H1 (cell line): ENCODE measurements around the gene RNF212B. TPM values are rescaled to one million over a fixed set of nuclear protein-coding genes. Genes with fewer than 3 reads are reported as not detected.

Experiments
- CTCF ChIA-PET: fragments of 300-600 bp; sonication (Branson Sonifier 250); formaldehyde crosslinking; loops from one replicate; lab custom pipeline; 2021; ENCODE audit not compliant: partially characterized antibody; lab: Charles Lee
- POLR2A ChIA-PET: fragments of 300-600 bp; sonication (Branson Sonifier 250); formaldehyde crosslinking; loops from one replicate; lab custom pipeline; 2021; ENCODE audit warnings: inconsistent platforms; ENCODE audit not compliant: partially characterized antibody; lab: Charles Lee
- DNase-seq, 2 experiments: peaks; one replicate each; pipeline versions ENCODE4 v3.0.0 to v3.0.0-alpha.2; 2010 to 2022; ENCODE audit warnings: low spot score in 2 of 2, low read depth in 1 of 2, mixed read lengths in 1 of 2
- FAIRE-seq: peaks from 2 replicates; lab custom pipeline; 2011; peaks lifted over from hg19 to GRCh38; lab: Jason Lieb, UNC
- H2AFZ ChIP-seq: 2 replicates; pipeline ENCODE4 v1.8.1; 2012; ENCODE audit warnings: low read length, inconsistent platforms
- H2AK5ac ChIP-seq: 2 replicates; pipeline ENCODE4 v1.6.1; 2013; ENCODE audit warnings: low read depth, low read length
- H2BK120ac ChIP-seq: replicated peaks from 2 replicates; pipeline ENCODE3; 2013; ENCODE audit warnings: low read depth, low read length, inconsistent platforms
- H2BK12ac ChIP-seq: 2 replicates; pipeline ENCODE4 v1.6.1; 2013; ENCODE audit warnings: low read depth, low read length
- H2BK15ac ChIP-seq: 2 replicates; pipeline ENCODE4 v1.6.1; 2013; ENCODE audit warnings: low read length
- H2BK20ac ChIP-seq: 2 replicates; pipeline ENCODE4 v1.6.1; 2013; ENCODE audit warnings: low read length
- H2BK5ac ChIP-seq: 2 replicates; pipeline ENCODE4 v1.6.1; 2013; ENCODE audit warnings: low read depth, low read length
- H3K14ac ChIP-seq: 2 replicates; pipeline ENCODE4 v1.6.1; 2013; ENCODE audit warnings: inconsistent platforms; ENCODE audit not compliant: insufficient read length
- H3K18ac ChIP-seq: 2 replicates; pipeline ENCODE4 v1.6.1; 2013; ENCODE audit warnings: low read length; ENCODE audit errors: extremely low read depth
- H3K23ac ChIP-seq: 2 replicates; pipeline ENCODE4 v1.6.1; 2013; ENCODE audit warnings: inconsistent platforms; ENCODE audit not compliant: insufficient read length
- H3K23me2 ChIP-seq: 2 replicates; pipeline ENCODE4 v1.6.1; 2013; ENCODE audit warnings: low read depth, low read length
- H3K27ac ChIP-seq: 2 replicates; pipeline ENCODE4 v1.6.1; 2011; ENCODE audit warnings: low read depth, low read length, inconsistent platforms
- H3K27me3 ChIP-seq, 4 experiments: replicated peaks in 1 of 4; 1 replicate in 1 of 4; 2 replicates in 3 of 4; pipeline versions ENCODE4 v1.6.1 to v1.8.1; 2011 to 2013; ENCODE audit warnings: low read length in 3 of 4, mild to moderate bottlenecking in 3 of 4, inconsistent platforms in 2 of 4, mixed read lengths in 2 of 4, moderate library complexity in 1 of 4; ENCODE audit not compliant: control insufficient read depth in 3 of 4, insufficient read depth in 3 of 4; ENCODE audit errors: extremely low read depth in 1 of 4
- H3K36me3 ChIP-seq, 4 experiments: 2 replicates each; pipeline versions ENCODE4 v1.6.1 to v1.8.1; 2011 to 2013; ENCODE audit warnings: mild to moderate bottlenecking in 4 of 4, low read length in 3 of 4, moderate library complexity in 2 of 4, control low read depth in 1 of 4, inconsistent platforms in 1 of 4; ENCODE audit not compliant: insufficient read depth in 4 of 4, control insufficient read depth in 2 of 4
- H3K4ac ChIP-seq: replicated peaks from 2 replicates; pipeline ENCODE3; 2013; ENCODE audit warnings: low read length, low read depth, mixed read lengths, inconsistent platforms; ENCODE audit not compliant: insufficient read length
- H3K4me1 ChIP-seq, 4 experiments: replicated peaks in 1 of 4; 1 replicate in 1 of 4; 2 replicates in 3 of 4; pipeline versions ENCODE4 v1.6.1 to v1.8.1; 2011 to 2013; ENCODE audit warnings: low read length in 3 of 4, inconsistent platforms in 2 of 4, mixed read lengths in 1 of 4; ENCODE audit not compliant: insufficient read depth in 4 of 4, control insufficient read depth in 3 of 4
- H3K4me2 ChIP-seq, 2 experiments: 2 replicates each; pipeline versions ENCODE4 v1.6.1 to v1.8.1; 2011 to 2013; ENCODE audit warnings: low read depth in 2 of 2, low read length in 2 of 2, control low read depth in 1 of 2, inconsistent platforms in 1 of 2, mild to moderate bottlenecking in 1 of 2; ENCODE audit not compliant: insufficient read depth in 1 of 2
- H3K4me3 ChIP-seq, 4 experiments: fragments of 200-600, 300-600 bp in 1 of 4; sonication (generic), shearing (Covaris generic), sonication (Bioruptor Twin) in 1 of 4; 2 replicates each; pipeline versions ENCODE4 v1.5.1 to v1.8.1; 2011 to 2016; ENCODE audit warnings: low read length in 4 of 4, low read depth in 3 of 4, control low read depth in 2 of 4, inconsistent platforms in 2 of 4, mild to moderate bottlenecking in 2 of 4, mixed read lengths in 1 of 4, moderate library complexity in 1 of 4; ENCODE audit not compliant: insufficient read depth in 2 of 4; ENCODE audit errors: extremely low read depth in 1 of 4
- H3K56ac ChIP-seq: replicated peaks from 2 replicates; pipeline ENCODE3; 2013; ENCODE audit warnings: low read depth, mild to moderate bottlenecking, mixed read lengths, low read length, inconsistent platforms; ENCODE audit not compliant: insufficient read length
- H3K79me1 ChIP-seq: 2 replicates; pipeline ENCODE4 v1.6.1; 2013; ENCODE audit warnings: low read depth, low read length, control low read depth
- H3K79me2 ChIP-seq, 2 experiments: 2 replicates each; pipeline versions ENCODE4 v1.6.1 to v1.8.1; 2012 to 2013; ENCODE audit warnings: low read length in 2 of 2, mild to moderate bottlenecking in 2 of 2, inconsistent platforms in 1 of 2; ENCODE audit not compliant: insufficient read depth in 2 of 2, control insufficient read depth in 1 of 2
- H3K9ac ChIP-seq, 4 experiments: replicated peaks in 1 of 4; 1 replicate in 1 of 4; 2 replicates in 3 of 4; pipeline versions ENCODE4 v1.6.1 to v1.8.1; 2011 to 2013; ENCODE audit warnings: low read depth in 3 of 4, low read length in 3 of 4, control low read depth in 2 of 4, mild to moderate bottlenecking in 2 of 4, moderate library complexity in 2 of 4, inconsistent platforms in 1 of 4; ENCODE audit errors: extremely low read depth in 1 of 4
- H3K9me3 ChIP-seq, 2 experiments: 2 replicates each; pipeline versions ENCODE4 v1.6.1 to v1.8.1; 2012 to 2013; ENCODE audit warnings: mild to moderate bottlenecking in 2 of 2, moderate library complexity in 2 of 2, control low read depth in 1 of 2, inconsistent platforms in 1 of 2, low read depth in 1 of 2, low read length in 1 of 2, mixed read lengths in 1 of 2; ENCODE audit not compliant: insufficient read depth in 2 of 2
- H4K20me1 ChIP-seq, 2 experiments: replicated peaks in 1 of 2; 2 replicates each; pipeline versions ENCODE3 to v1.8.1; 2011 to 2013; ENCODE audit warnings: inconsistent platforms in 2 of 2, low read length in 2 of 2, mild to moderate bottlenecking in 1 of 2; ENCODE audit not compliant: insufficient read depth in 2 of 2, control insufficient read depth in 1 of 2
- H4K5ac ChIP-seq: 2 replicates; pipeline ENCODE4 v1.6.1; 2013; ENCODE audit warnings: low read length, low read depth, mixed read lengths, inconsistent platforms; ENCODE audit not compliant: insufficient read length
- H4K8ac ChIP-seq: 2 replicates; pipeline ENCODE4 v1.8.0; 2013; ENCODE audit warnings: mild to moderate bottlenecking, moderate library complexity, low read length, inconsistent platforms; ENCODE audit not compliant: insufficient read depth; ENCODE audit errors: extremely low read depth
- H4K91ac ChIP-seq: replicated peaks from 2 replicates; pipeline ENCODE3; 2013; ENCODE audit warnings: low read length, mixed read lengths, inconsistent platforms; ENCODE audit not compliant: insufficient read length
- ASH2L ChIP-seq: fragments of 200-600, 300-600 bp; sonication (generic); IDR thresholded peaks from one replicate; pipeline ENCODE4 v1.7.1; 2017; ENCODE audit warnings: low read length
- CBX8 ChIP-seq: fragments of 300-800, 300-1000 bp; sonication (generic); IDR thresholded peaks from 2 replicates; pipeline ENCODE4 v1.7.1; 2016; ENCODE audit warnings: low read depth, low read length, borderline replicate concordance
- CREB1 ChIP-seq: IDR thresholded peaks from 2 replicates; pipeline ENCODE4 v1.6.1; 2012; ENCODE audit warnings: inconsistent platforms
- HDAC2 ChIP-seq, 2 experiments: fragments of 300-600 bp in 1 of 2; sonication (generic) in 1 of 2; IDR thresholded peaks; 2 replicates each; pipeline ENCODE4 v1.6.1; 2011 to 2012; ENCODE audit warnings: low read depth in 2 of 2, low read length in 2 of 2, mild to moderate bottlenecking in 2 of 2, moderate library complexity in 2 of 2, borderline replicate concordance in 1 of 2, inconsistent platforms in 1 of 2
- HDAC6 ChIP-seq: IDR thresholded peaks from one replicate; pipeline ENCODE4 v1.7.1; 2012; ENCODE audit warnings: low read depth, mild to moderate bottlenecking, inconsistent platforms, low read length, moderate library complexity
- KDM4A ChIP-seq: IDR thresholded peaks from one replicate; pipeline ENCODE4 v1.7.1; 2012; ENCODE audit warnings: low read depth, mild to moderate bottlenecking, moderate library complexity, low read length, inconsistent platforms; ENCODE audit not compliant: severe bottlenecking
- POLR2A ChIP-seq, 2 experiments: IDR thresholded peaks; 1 replicate in 1 of 2; 2 replicates in 1 of 2; pipeline ENCODE4 v1.6.1; 2011; ENCODE audit warnings: low read depth in 2 of 2, low read length in 2 of 2, mild to moderate bottlenecking in 2 of 2; ENCODE audit errors: control extremely low read depth in 1 of 2
- RXRA ChIP-seq: IDR thresholded peaks from 2 replicates; pipeline ENCODE4 v1.6.1; 2011; ENCODE audit warnings: low read depth, mild to moderate bottlenecking, low read length, moderate library complexity; ENCODE audit not compliant: insufficient read depth
- SIRT6 ChIP-seq: IDR thresholded peaks from one replicate; pipeline ENCODE4 v1.7.1; 2012; ENCODE audit warnings: low read length, inconsistent platforms
- SP2 ChIP-seq: IDR thresholded peaks from 2 replicates; pipeline ENCODE4 v1.6.1; 2012; ENCODE audit warnings: mild to moderate bottlenecking, low read length, inconsistent platforms
- SRF ChIP-seq: IDR thresholded peaks from 2 replicates; pipeline ENCODE4 v1.6.1; 2011; ENCODE audit warnings: mild to moderate bottlenecking, low read depth, low read length, moderate library complexity
- WGBS, 2 experiments: shearing (Covaris generic) in 1 of 2; methylation state at CpG; one replicate each; pipeline versions ENCODE4 v1.1.6 to v1.1.7; 2013 to 2015; ENCODE audit warnings: low lambda C conversion rate in 2 of 2, mixed read lengths in 2 of 2, inconsistent platforms in 1 of 2, low coverage in 1 of 2, missing lambda C conversion rate in 1 of 2; ENCODE audit not compliant: insufficient replicate concordance in 2 of 2, insufficient coverage in 1 of 2, insufficient read length in 1 of 2; ENCODE audit errors: extremely low coverage in 1 of 2, missing lambda C conversion rate in 1 of 2; 5-methylcytosine and 5-hydroxymethylcytosine counted together
- polyA plus RNA-seq, 7 experiments: library from polyadenylated mRNA; depleted of rRNA in 3 of 7; stranded (reverse) in 5 of 7; unstranded in 2 of 7; fragments of >200 nt in 5 of 7; fragments of 200-250 nt in 2 of 7; gene quantifications; 1 replicate in 5 of 7; 2 replicates in 1 of 7; 4 replicates in 1 of 7; pipeline versions ENCODE4 v1.2.1 to v1.2.3, GENCODE V29; 2011 to 2013; ENCODE audit warnings: missing spikeins in 2 of 7, mixed read lengths in 2 of 7
- total RNA-seq: library from RNA; stranded (reverse); fragmentation: NEBNext Ultra II Directional; extraction: Animal tissue kit (Norgen Biotek cat#: 25700); gene quantifications from 2 replicates; pipeline ENCODE4 v1.2.1, GENCODE V29; 2021

Gene RNF212B
- total and polyA plus RNA-seq, 2 of the 8 experiments (the other 6 are each of a cell fraction or from before 2014, with no cell fraction given) = 0.95 to 1.2 TPM

DNA sequence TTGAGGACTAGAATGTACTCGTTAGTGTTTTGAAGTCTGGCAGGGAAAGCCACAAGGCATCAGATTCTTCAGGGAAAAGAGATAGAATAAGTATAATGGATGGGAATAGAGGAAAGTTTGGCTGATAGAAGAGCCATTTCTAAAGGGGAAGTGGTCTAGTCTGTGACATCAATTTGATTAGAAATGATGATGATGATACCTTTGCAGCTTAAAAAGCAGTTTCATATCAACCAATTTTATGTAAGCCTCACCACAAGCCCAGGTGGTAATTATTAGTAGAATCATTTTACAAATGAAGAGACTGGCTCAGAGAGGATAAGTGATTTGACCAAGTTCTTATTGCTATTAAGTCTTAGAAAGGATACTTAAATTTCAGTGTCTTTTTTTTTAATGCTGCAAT is 2.9 kb downstream of the RNF212B start:
- H3K4ac ChIP-seq = no peak overlapping the region
- no peaks in the 10 kb centered on the region for H4K20me1 ChIP-seq
- H2AFZ ChIP-seq = no peak overlapping the region
- H2BK12ac ChIP-seq = no peak overlapping the region
- no peak overlapping the region for H4K5ac ChIP-seq
- no peak overlapping the region for H3K14ac ChIP-seq
- DNase-seq (no peak), FAIRE-seq (no peak)
- H2BK5ac ChIP-seq = no peak overlapping the region
- H3K79me1 ChIP-seq = no peaks in the 10 kb centered on the region
- H3K79me2 ChIP-seq = no peaks in the 10 kb centered on the region
- H4K91ac ChIP-seq = no peak overlapping the region
- no peaks in the 10 kb centered on the region for H3K36me3 ChIP-seq
- no peak overlapping the region for H3K4me2 ChIP-seq
- H3K18ac ChIP-seq = no peak overlapping the region
- no peak overlapping the region for H3K23ac ChIP-seq
- no peak overlapping the region for H4K8ac ChIP-seq
- TF ChIP-seq SP2 (no peak), HDAC6 (no peak), SRF (no peak), HDAC2 (IDR thresholded peaks at IDR 0.05; ENCODE audit: borderline replicate concordance in 1 of 2, low read depth in 2 of 2, low read length in 2 of 2) (no peak), CBX8 (no peak), SIRT6 (no peak), CREB1 (no peak), RXRA (no peak), ASH2L (no peak), KDM4A (no peak), POLR2A (IDR thresholded peaks at IDR 0.05; ENCODE audit: control extremely low read depth in 1 of 2, low read depth in 2 of 2, low read length in 2 of 2) (no peak)
- no peak overlapping the region for H2BK15ac ChIP-seq
- WGBS, 2 experiments = 88% methylated on average over 1 of the region's 1 CpG; no CpG with 5 or more reads in 1 of the 2 experiments
- ChIA-PET POLR2A (interaction anchor here (0.6 to 1.9 kb wide), 2 partner anchors 33 to 37 kb away, joined by 3 to 7 read pairs; no protein-coding TSS in a partner anchor), CTCF (interaction anchor here (0.6 to 2.1 kb wide), 2 partner anchors 9 to 82 kb away, joined by 3 to 4 read pairs; no protein-coding TSS in a partner anchor)
- no peak overlapping the region for H2BK20ac ChIP-seq
- no peak overlapping the region for H3K4me3 ChIP-seq
- H3K9me3 ChIP-seq = no peaks in the 10 kb centered on the region
- H3K27ac ChIP-seq = no peak overlapping the region
- no peak overlapping the region for H3K56ac ChIP-seq
- no peaks in the 10 kb centered on the region; a peak in 1 of 7 replicates for H3K4me1 ChIP-seq
- H2BK120ac ChIP-seq = no peak overlapping the region
- H3K9ac ChIP-seq = no peak overlapping the region
- no peaks in the 10 kb centered on the region for H3K27me3 ChIP-seq
- H3K23me2 ChIP-seq = no peaks in the 10 kb centered on the region
- no peak overlapping the region for H2AK5ac ChIP-seq
